GM23248 (cell line): ENCODE measurements around the gene GON4L.

Source experiments
- EZH2 ChIP-seq: fragments of 200-600 bp; sonication (generic); IDR thresholded peaks from 2 replicates; pipeline ENCODE4 v1.6.1; 2018; ENCODE audit warnings: antibody characterized with exemption, mild to moderate bottlenecking; ENCODE audit not compliant: insufficient read depth, poor library complexity, severe bottlenecking
- EZH2phosphoT487 ChIP-seq: fragments of 200-600 bp; sonication (generic); IDR thresholded peaks from 2 replicates; pipeline ENCODE4 v1.6.1; 2018; ENCODE audit warnings: antibody characterized with exemption, moderate library complexity, mild to moderate bottlenecking, low read depth; ENCODE audit not compliant: insufficient read depth

DNA sequence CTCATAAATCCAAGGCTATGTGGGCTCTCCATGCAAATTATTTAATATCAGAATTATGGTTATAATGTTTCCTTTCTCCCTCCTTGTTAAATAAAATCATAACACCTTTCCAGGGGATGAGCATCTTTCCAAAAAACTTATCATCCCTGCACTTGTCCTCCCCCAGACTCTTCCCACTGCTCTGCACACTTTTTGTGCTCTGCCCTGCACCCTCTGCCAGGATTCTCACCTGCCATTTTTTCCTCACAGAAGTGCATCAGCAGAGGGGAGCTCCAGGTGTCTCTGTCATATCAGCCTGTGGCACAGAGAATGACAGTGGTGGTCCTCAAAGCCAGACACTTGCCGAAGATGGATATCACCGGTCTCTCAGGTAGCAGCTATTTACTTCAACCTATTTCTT is 23.2 kb upstream of the GON4L start:
- TF ChIP-seq EZH2phosphoT487 (no peak), EZH2 (no peak)
